Fibroblast of pulmonary artery (primary cell): ENCODE results near the gene PRSS16.

ENCODE experiments used
- DNase-seq: peaks from one replicate; pipeline ENCODE4 v3.0.0-alpha.2; 2010; ENCODE audit warnings: low read depth
- H3K4me3 ChIP-seq: replicated peaks from 2 replicates; pipeline ENCODE4 v1.5.1; 2011; ENCODE audit warnings: low read depth, mild to moderate bottlenecking, control low read depth, low read length, moderate library complexity
- TF ChIP-seq, protein P1 (sequence below): IDR thresholded peaks from 2 replicates; pipeline ENCODE4 v1.5.1; 2011; ENCODE audit warnings: mild to moderate bottlenecking, control low read depth, low read length, inconsistent platforms; ENCODE audit errors: missing control alignments

PRSS16 gene

GRCh38 chr6:27303613-27304272 lies 56.2 kb downstream of the PRSS16 start:
- H3K4me3 ChIP-seq: no peak overlapping the region
- no peak for DNase-seq
- TF ChIP-seq, protein P1, sequence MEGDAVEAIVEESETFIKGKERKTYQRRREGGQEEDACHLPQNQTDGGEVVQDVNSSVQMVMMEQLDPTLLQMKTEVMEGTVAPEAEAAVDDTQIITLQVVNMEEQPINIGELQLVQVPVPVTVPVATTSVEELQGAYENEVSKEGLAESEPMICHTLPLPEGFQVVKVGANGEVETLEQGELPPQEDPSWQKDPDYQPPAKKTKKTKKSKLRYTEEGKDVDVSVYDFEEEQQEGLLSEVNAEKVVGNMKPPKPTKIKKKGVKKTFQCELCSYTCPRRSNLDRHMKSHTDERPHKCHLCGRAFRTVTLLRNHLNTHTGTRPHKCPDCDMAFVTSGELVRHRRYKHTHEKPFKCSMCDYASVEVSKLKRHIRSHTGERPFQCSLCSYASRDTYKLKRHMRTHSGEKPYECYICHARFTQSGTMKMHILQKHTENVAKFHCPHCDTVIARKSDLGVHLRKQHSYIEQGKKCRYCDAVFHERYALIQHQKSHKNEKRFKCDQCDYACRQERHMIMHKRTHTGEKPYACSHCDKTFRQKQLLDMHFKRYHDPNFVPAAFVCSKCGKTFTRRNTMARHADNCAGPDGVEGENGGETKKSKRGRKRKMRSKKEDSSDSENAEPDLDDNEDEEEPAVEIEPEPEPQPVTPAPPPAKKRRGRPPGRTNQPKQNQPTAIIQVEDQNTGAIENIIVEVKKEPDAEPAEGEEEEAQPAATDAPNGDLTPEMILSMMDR: no peak
